GM19043 (cell line): ENCODE measurements around the gene RNFT2.
"Not testable (repeated sequence)": the region's sequence is repeated elsewhere in the genome, so short reads cannot be mapped to it uniquely, and the experiment has no call there.

ENCODE experiments used
- ATAC-seq: cut with Tn5 transposase; IDR thresholded peaks from one replicate; pipeline ENCODE4 v1.9.1; 2021; ENCODE audit warnings: low read depth; ENCODE audit not compliant: unreplicated experiment

Gene RNFT2

DNA sequence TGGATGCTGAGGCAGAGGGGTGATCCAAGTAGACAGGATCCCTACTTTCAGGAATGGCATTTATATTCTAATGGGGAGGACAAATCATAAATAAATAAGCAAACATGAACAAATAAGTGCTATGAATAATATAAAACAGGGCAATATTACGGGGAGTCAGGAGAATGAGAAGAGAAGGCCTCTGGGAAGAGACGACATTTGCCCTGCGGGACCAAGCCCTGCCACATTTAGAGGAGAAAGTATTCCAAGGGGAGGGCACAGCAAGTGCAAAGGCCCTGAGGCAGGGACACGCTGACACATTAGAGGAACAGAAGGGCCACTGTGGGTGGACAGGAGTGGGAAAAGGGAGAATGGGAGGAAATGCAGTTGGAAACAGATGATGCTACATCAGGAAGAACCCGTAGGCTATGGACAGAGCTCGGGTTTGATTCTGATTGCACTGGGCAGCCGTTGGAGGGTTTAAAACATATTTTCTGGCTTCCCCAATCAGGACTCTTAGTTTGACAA, 1.3 kb downstream of the RNFT2 start:
- ATAC-seq, result no peak

DNA sequence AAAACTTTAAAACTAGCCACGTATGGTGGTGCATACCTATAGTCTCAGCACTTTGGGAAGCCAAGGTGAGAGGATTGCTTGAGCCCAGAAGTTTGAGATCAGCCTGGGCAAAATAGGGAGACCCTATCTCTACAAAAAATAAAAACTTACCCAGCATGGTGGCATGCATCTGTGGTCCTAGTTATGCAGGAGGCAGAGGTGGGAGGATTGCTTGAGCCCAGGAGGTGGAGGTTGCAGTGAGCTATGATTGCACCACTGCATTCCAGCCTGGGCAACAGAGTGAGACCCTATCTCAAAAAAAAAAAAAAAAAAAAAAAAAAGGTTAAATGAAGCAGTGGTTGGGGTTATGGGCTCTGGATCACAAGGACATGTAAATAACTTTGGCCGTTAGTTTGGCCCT, 4.7 kb downstream of the RNFT2 start:
- not testable (repeated sequence) for ATAC-seq

DNA sequence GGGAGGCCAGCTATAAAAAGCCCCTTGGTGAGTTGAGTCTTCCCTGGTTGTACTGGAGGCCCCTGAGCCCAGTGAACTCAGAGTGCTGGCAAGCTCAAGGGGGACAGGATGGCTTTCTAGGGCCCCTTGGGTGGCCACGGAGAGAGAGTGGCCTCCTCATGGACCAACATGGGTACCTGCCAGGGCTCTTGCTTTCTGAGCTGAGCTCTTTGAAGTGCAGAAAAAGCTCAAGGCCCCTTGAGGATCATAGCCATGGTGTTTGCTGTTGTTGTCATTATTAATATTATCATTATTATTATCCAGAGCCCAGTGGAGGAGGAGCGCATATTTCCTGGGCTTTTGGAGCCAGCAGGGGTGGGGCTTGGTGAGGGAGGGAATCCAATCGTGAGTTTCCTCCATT, 6.7 kb downstream of the RNFT2 start:
- ATAC-seq, result no peak

DNA sequence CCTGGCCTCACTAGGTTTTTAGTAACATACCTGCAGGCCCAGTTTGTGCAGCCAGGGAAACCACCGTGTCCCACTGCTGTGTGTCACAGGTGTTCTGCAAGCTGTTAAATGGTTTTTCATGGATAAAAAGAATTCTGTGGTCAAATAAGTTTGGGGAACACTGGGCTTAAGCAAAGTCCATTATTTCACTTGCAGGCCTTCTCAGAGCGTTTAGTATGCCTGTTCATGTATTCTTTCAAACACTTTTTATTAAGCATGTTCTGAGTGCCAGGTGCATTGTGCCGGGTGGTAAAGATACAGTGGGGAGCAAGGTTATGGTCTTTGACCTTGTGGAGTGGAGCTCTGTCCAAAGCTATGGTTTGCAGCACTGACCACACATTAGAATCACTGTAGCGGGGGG, 7.4 kb downstream of the RNFT2 start:
- ATAC-seq, result no peak

DNA sequence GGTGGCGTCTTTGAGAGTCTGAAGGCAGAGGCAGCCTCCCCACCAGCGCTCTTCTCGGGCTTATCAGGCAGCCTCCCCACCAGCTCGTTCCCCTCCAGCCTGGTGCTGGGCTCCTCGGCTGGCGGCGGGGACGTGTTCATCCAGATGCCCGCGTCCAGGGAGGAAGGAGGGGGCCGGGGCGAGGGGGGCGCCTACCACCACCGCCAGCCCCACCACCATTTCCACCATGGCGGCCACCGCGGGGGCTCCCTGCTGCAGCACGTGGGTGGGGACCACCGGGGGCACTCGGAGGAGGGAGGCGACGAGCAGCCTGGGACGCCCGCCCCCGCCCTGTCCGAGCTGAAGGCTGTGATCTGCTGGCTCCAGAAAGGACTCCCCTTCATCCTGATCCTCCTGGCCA, 11.8 kb downstream of the RNFT2 start:
- no peak for ATAC-seq

DNA sequence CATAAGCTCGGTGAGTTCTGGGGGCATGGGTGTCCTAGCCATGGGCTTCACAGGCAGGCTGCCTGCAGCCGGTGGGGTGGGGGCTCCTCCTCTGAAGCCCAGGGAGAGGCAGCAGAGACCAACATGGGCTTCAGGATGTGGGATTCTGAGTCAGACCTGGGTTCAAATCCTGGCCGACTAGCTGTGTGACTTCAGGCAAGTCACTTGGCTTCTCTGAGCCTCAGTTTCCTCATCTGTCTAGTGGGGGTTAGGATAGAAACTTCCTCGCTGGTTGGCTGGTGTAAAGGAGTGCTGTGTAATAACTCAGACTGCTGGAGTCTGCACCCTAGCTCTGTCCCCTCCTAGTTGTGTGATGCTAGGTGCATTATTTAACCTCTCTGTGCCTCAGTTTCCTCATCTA, 12.2 kb downstream of the RNFT2 start:
- no peak for ATAC-seq

DNA sequence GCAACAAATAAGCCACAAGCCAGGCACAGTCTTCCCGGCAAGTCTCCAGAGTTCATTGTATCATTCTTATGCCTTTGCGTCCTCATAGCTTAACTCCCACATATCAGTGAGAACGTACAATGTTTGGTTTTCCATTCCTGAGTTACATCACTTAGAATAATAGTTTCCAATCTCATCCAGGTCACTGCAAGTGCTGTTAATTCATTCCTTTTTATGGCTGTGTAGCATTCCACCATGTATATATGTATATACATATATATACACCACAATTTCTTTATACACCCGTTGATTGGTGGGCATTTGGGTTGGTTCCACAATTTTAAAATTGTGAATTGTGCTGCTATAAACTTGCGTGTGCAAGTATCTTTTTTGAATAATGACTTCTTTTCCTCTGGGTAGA, 16.0 kb downstream of the RNFT2 start:
- ATAC-seq, result not testable (repeated sequence)

DNA sequence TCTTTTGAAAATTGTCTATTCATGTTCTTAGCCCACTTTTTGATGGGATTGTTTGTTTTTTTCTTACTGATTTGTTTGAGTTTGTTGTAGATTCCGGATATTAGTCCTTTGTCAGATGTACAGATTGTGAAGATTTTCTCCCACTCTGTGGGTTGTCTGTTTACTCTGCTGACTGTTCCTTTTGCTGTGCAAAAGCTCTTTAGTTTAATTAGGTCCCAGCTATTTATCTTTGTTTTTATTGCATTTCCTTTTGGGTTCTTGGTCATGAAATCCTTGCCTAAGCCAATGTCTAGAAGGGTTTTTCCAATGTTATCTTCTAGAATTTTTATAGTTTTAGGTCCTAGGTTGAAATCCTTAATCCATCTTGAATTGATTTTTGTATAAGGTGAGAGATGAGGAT, 16.7 kb downstream of the RNFT2 start:
- not testable (repeated sequence) for ATAC-seq

DNA sequence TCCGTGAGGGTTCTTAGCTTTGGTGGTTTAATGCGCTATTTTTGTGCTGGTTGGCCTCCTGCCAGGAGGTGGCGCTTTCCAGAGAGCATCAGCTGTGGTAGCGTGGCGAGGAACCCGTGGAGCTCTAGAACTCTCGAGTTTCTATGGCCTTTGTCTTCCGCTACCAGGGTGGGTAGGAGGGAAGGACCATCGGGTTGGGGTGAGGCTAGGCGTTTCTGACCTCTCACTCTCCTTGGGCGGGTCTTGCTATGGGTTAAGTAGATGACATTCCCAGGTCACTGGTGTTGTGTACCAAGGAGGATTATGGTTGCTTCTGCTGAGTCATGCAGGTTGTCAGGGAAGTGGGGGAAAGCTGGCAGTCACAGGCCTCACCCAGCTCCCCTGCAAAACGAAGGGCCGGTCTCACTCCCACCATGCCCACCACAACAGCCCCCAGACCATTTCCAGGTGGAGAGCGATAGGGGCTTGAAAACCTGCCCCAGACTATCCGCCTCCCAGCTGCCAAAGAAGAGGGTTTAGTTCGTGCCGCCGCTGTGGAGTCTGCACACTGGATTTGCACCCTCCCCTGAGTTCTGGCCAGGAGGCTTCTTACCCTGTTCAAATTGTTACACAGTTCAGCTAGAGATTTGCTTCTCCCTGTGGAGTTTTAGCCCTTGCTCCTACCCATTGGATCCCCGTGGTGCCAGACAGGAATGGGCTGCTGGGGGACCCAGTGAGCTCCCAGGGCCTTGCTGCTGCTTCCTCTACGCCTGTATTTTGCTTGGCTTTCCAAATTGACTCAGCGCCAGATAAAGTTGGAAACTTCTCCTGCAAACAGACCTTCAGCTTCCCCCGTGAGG, 21.9 kb downstream of the RNFT2 start:
- ATAC-seq, result no peak

DNA sequence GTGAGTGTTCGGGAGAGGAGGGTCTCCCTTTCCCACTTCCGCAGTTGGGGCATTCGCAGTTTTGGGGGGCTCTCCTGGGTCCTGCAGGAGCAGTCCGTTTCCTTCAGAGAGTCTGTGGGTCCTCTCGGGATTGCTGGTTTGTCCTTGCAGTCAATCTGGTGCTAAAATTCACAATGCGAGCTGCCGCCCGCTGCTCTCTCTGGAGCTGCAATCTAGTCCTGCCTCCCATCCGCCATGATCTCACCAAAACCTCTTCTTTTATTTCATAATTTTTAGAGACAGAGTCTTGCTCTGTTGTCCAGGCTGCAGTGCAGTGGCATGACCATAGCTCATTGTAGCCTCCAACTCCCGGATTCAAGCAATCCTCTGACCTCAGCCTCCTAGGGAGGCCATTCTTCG, 22.5 kb downstream of the RNFT2 start:
- no peak for ATAC-seq

DNA sequence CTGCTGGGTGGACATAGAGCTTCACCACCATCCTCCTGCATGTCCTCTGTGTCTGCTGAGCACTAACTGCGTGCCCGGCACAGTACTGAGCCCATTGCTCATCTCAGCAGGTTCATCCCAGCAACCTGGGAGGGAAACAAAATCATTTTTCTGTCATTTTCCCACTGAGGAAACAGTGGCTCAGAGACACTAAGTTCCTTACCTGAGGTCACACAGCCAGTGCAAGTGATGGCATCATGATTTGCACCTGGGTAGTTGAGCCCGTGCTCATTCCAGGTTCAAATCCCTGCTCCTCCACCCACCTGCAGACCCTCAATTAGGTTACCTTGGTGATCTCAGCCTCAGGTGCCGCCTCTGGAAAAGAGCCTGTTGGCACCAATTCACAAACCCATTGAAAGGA, 23.4 kb downstream of the RNFT2 start:
- no peak for ATAC-seq

DNA sequence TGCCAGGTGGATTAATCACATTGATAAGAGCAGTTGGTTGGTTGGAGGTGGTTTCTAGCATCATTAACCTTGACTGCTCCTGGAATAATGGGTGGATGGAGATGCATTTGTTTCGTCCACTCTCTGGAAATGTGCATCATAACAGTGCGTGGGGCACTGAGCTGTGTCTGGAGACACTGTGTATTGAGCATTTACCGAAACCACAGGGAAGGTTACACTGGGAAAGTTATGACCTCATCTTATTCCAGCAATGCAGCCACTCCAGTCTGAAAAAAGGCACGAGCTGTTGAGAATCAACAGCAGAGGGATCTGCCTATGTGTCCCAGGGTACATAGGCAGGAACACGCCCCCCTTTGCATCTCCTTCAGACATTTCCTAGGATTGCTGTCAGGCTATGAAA, 27.2 kb downstream of the RNFT2 start:
- no peak for ATAC-seq

DNA sequence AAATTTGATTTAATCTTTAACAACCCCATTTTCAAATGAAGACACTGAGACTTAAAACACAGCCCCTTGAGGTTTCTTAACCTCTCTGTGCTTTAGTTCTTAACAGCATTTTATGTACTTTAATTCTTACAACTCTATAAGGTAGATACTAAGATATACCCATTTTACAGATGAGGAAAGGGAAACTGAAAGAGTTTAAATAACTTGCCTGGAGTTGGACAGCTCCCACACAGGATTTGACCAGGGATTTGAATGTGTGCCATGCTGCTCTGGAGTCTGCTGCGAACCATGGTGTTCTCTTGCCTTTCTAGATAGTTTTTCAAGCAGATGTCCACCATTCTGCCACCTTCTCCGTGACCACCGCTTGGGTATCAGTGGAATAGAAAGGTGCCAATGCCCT, 28.2 kb downstream of the RNFT2 start:
- no peak for ATAC-seq

DNA sequence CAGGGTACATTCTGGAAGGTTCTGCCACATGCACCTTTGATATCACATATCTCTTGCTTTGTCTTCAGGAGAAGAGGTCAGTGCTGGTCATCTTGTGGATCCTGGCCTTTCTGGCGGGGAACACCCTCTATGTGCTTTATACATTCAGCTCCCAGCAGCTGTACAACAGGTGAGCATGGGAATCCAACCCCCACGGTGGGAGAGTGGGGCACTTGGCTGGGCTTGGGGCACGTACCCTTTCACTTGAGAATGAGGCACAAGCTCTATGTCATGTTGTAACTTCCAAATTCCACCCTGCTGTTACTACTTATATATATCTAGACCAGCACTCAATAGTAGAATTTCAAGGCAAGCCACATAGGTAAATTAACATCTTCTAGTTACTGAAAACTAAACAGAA, 28.6 kb downstream of the RNFT2 start:
- no peak for ATAC-seq

DNA sequence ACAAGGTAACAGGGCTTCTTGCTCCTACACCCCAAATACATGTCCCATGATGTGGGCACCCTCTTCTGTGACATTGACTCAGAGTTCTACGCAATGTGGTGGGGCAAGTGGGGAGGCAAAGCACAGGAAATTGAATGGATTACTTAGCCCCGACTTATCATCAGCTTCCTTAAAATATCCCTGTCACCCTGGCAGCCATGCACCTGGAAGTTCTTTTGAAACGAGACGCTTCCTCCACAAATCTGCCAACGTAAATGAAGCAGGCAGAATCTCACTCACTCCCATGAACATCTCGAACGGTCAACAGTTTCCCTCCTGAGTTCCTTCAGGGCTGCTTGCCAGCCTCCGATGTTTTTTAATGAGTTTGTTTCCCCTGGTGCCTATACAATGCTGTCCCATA, 33.5 kb downstream of the RNFT2 start:
- no peak for ATAC-seq

DNA sequence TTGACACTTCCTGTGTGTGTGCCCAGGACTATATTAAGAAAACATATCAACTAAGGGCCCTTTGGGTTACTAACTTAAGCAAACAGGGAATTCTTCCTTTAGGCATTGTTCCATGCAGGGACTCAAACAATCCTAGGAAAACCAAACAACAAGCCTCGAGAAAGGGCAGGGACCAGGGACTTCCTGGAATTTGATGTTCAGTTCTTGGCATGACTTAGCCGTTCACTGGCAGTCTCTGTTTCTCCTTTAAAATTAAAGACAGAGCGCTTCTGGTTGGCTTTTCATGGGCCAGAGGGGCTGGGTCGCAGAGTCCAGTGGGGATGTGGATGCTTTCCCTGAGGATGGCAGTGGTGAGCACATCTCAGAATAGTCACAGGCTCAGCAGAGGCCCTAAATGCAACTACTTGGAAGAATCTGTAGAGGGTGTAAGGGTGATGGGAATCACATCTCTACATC, 35.2 kb downstream of the RNFT2 start:
- no peak for ATAC-seq

DNA sequence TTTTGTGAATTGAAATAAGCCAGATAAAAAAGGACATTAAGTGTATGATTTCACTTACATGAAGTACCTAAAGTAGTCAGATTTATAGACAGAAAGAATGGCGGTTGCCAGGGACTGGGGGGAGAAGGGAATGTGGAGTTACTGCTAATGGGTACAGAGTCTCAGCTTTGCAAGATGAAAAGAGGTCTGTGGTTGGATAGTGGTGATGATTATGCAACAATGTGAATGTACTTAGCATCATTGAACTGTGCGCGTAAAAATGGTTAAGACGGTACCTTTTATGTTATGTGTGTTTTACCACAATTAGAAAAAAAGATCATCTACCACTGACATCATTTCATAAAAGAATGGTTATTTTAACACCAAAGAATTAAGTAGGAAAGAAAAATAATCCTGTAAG, 35.9 kb downstream of the RNFT2 start:
- ATAC-seq, result no peak

DNA sequence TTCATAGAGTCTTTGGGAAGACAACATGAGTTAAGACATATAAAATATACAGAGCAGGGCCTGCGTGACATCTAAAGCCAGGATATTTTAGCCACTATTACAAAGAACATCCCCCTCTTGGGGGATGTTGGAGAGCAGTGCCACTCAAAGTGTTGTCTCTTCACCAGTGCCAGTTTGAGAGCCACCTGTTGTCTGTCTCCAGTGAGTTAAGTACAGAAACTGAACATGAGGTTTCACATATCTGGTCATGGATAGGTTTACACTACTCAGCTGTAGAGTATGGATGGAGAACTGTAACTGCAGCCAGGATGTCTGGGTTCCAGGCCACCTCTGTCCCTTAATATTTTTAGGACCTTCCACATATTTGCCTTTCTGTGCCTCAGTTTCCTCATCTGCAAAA, 39.1 kb downstream of the RNFT2 start:
- ATAC-seq, result no peak

DNA sequence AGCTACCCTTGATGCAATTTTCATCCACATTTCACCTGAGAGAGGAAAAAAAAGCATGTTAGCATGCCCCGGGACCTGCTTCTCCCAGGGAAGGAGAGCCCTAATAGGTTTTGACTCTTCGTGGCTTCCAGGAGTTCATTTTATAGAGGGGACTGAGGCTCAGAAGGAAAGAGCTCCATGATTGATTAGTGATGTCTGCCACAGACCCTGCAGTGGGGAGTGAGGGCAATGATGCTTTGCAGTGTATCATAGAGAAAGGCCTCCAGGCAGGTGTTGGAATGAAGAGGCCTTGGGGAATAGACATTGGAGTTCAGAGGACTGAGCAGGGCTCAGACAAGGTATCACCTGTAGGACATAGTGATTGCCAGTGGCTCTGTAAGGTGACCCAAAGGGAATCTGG, 41.5 kb downstream of the RNFT2 start:
- no peak for ATAC-seq

DNA sequence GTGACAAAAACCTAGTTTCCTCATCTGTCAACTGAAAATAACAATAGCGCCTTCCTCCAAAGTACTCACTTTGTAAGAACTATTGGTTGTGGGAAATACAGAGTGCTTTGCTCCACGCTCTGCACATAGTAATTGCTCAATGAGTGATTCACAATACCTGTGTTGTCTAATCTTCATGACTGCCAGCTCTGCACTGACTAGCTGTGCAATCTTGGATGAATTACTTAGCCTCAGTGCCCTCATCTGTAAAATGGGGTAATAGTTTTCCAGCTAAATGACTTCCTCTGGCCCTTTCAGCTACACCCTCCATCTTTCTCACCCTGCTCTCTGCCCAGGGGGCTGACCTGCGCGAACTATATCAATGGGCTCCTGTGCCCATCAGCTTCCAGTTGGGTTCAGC, 42.8 kb downstream of the RNFT2 start:
- ATAC-seq, result no peak

DNA sequence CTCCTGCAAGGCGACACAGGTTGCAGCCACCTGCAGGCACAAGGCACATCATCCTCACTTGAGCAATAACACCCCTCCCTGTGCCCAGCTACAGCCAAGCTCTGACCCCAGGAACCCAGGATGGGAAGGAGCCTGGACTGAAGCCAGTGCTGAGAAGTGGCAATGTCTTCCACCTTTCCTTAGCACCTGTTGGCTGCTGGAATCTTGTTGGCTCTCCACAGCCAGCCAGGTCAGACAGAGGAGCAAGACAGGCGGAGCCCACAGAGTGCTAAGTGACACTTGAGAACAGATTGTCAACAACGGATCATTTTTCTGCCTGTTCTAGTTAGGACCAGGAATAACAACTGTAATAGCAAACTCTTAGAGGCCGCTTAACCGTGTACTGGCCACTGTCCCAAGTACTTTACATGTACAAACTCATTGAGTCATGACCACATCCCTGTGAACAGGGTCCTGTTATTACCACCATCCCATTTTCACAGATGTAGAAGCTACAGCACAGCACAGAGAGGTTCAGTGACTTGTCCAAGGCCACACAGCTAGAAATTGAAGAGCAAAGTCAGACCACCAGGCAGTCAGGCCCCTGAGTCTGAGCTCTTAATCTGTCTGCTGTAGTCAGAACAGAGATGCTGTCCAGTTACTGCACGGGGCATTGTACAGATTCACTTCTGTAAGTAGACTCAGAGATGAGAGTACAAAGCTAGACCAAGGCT, 45.6 kb downstream of the RNFT2 start:
- ATAC-seq, result no peak

DNA sequence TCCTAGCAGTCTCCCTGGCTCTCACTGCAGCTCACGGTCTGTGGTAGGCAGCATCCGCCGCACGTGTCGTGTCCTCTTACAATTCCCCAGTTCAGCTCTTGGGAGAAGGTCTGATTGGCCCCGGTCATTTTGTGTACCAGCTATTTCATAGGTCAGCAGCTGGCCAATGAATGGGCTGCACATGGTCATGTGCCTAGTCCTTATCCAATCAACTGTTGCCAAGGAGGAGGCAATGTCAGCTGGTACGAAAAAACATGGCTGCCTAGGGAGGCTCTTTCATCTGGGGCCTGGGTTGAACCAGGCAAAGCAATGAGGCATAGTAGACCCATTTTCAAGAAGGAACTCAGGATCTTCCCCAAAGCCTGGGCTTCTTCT, 46.1 kb downstream of the RNFT2 start:
- no peak for ATAC-seq
